Medulla oblongata (tissue), 1 donor: Measurements from ENCODE around the gene ZNF385A.
A peak's percentile ranks its signal among the peaks of the same experiment; 100 is the strongest.

Source experiments
- DNase-seq: peaks from one replicate; pipeline ENCODE4 v3.0.0-alpha.2; 2015; ENCODE audit errors: extremely low spot score

ZNF385A gene

GRCh38 chr12:54392485-54393206 lies 8.1 kb upstream of the ZNF385A start:
- no peak for DNase-seq

- no peak for DNase-seq
These were observed 6.4 kb upstream of the ZNF385A start for GRCh38 chr12:54390668-54391551.

GRCh38 chr12:54390176-54390667 lies 5.7 kb upstream of the ZNF385A start:
- no peak for DNase-seq

GRCh38 chr12:54389607-54390175 lies 5.2 kb upstream of the ZNF385A start:
- DNase-seq, result no peak

- no peak for DNase-seq
These were observed 4.6 kb upstream of the ZNF385A start for GRCh38 chr12:54389134-54389508.

GRCh38 chr12:54388237-54389133 lies 4.0 kb upstream of the ZNF385A start:
- DNase-seq, result no peak

GRCh38 chr12:54387114-54387467 lies 2.6 kb upstream of the ZNF385A start:
- no peak for DNase-seq

- DNase-seq, result no peak
These were observed 2.0 kb upstream of the ZNF385A start for GRCh38 chr12:54386403-54387113.

GRCh38 chr12:54385251-54385914 lies 850 bp upstream of the ZNF385A start:
- peak; percentile 77 for DNase-seq

GRCh38 chr12:54383041-54383609 lies 1.4 kb downstream of the ZNF385A start:
- peak; percentile 77 for DNase-seq

- DNase-seq, result no peak
These were observed 3.4 kb downstream of the ZNF385A start for GRCh38 chr12:54381136-54381535.

- DNase-seq, result peak; percentile 95
These were observed 4.9 kb downstream of the ZNF385A start for GRCh38 chr12:54379398-54380201.

GRCh38 chr12:54378796-54379397 lies 5.6 kb downstream of the ZNF385A start:
- DNase-seq, result peak; percentile 75

GRCh38 chr12:54377797-54378515 lies 6.6 kb downstream of the ZNF385A start:
- no peak for DNase-seq

GRCh38 chr12:54377007-54377406 lies 7.5 kb downstream of the ZNF385A start:
- no peak for DNase-seq

GRCh38 chr12:54376596-54376995 lies 7.9 kb downstream of the ZNF385A start:
- no peak for DNase-seq

- no peak for DNase-seq
These were observed 9.3 kb downstream of the ZNF385A start for GRCh38 chr12:54375259-54375579.

GRCh38 chr12:54374562-54375258 lies 9.8 kb downstream of the ZNF385A start:
- no peak for DNase-seq
